GM23338 (cell line): ENCODE measurements around the gene KANK4.

Experiments used
- CREB1 ChIP-seq: fragments of 250-450 bp; sonication (Bioruptor Pico); IDR thresholded peaks from 2 replicates; pipeline ENCODE4 v1.5.0; 2020; ENCODE audit warnings: low read depth, mild to moderate bottlenecking, moderate library complexity
- ETS1 ChIP-seq: IDR thresholded peaks from 2 replicates; pipeline ENCODE4 v1.6.1; 2016; ENCODE audit warnings: antibody characterized with exemption
- EZH2 ChIP-seq: fragments of 200-600 bp; sonication (generic); IDR thresholded peaks from one replicate; pipeline ENCODE4 v1.8.0; 2017; ENCODE audit warnings: antibody characterized with exemption, mild to moderate bottlenecking, low read depth; ENCODE audit not compliant: unreplicated experiment
- EZH2phosphoT487 ChIP-seq: fragments of 200-600 bp; sonication (generic); IDR thresholded peaks from one replicate; pipeline ENCODE4 v1.8.1; 2018; ENCODE audit warnings: antibody characterized with exemption; ENCODE audit not compliant: unreplicated experiment
- JUNB ChIP-seq: IDR thresholded peaks from one replicate; pipeline ENCODE4 v1.6.1; 2016; ENCODE audit warnings: antibody characterized with exemption; ENCODE audit not compliant: unreplicated experiment
- NANOG ChIP-seq: IDR thresholded peaks from 2 replicates; pipeline ENCODE4 v1.6.1; 2016; ENCODE audit warnings: antibody characterized with exemption, borderline replicate concordance
- POLR2AphosphoS5 ChIP-seq: IDR thresholded peaks from 2 replicates; pipeline ENCODE4 v1.6.1; 2016; ENCODE audit warnings: antibody characterized with exemption, low read depth
- STAT1 ChIP-seq: IDR thresholded peaks from one replicate; pipeline ENCODE4 v1.6.1; 2016; ENCODE audit warnings: antibody characterized with exemption; ENCODE audit not compliant: unreplicated experiment
- ZNF114 ChIP-seq: fragments of 250-450 bp; sonication (Bioruptor Pico); IDR thresholded peaks from 2 replicates; pipeline ENCODE4 v1.5.0; 2020; ENCODE audit warnings: mild to moderate bottlenecking, moderate library complexity
- ZNF331 ChIP-seq: fragments of 250-450 bp; sonication (Bioruptor Pico); IDR thresholded peaks from 2 replicates; pipeline ENCODE4 v1.5.0; 2020; ENCODE audit warnings: low read depth, mild to moderate bottlenecking, moderate library complexity
- ZNF462 ChIP-seq: fragments of 250-450 bp; sonication (Bioruptor Pico); IDR thresholded peaks from 2 replicates; pipeline ENCODE4 v1.5.0; 2020; ENCODE audit warnings: mild to moderate bottlenecking, moderate library complexity
- TF ChIP-seq, protein P1 (sequence below): IDR thresholded peaks from one replicate; pipeline ENCODE4 v1.6.1; 2018; ENCODE audit warnings: antibody characterized with exemption; ENCODE audit not compliant: unreplicated experiment
- TF ChIP-seq, protein P2 (sequence below), 2 experiments: fragments of 200-600 bp in 1 of 2; sonication (generic) in 1 of 2; conservative IDR thresholded peaks; 2 replicates each; pipeline versions ENCODE4 v1.5.1 to v1.6.1; 2016 to 2017; ENCODE audit warnings: antibody characterized with exemption in 2 of 2, low read depth in 2 of 2, mild to moderate bottlenecking in 2 of 2, moderate library complexity in 1 of 2

DNA sequence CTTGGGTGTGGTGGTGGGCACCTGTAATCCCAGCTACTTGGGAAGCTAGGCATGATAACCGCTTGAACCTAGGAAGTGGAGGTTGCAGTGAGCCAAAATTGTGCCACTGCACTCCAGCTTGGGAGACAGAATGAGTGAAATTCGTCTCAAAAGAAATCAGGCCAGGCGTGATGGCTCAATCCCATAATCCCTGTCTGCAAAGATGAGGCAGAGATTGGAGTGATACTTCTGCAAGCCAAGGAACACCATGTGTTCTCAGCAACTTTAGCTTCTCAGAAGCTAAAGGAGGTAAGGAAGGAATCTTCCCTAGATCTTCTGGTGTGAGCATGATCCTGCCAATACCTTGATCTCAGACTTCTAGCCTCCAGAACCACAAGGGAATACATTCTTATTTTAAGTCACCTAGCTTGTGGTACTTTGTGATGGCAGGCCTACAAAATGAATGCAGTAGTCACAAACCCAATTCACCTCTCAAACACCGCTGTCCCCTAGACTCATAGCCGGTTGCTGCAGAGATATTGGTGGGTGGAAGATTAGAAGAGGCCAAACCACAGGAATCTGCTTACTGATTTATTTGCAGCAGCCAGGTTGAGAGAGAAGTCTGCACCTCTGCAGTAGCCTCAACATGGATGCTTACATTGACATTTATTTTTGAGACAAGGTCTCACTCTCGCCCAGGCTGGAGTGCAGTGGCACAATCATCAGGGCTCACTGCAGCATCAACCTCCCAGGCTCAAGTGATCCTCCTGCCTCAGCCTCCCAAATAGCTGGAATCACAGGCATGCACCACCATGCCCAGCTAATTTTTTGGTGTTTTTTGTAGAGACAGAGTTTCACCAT is 105.9 kb downstream of the KANK4 start:
- TF ChIP-seq, protein P1, sequence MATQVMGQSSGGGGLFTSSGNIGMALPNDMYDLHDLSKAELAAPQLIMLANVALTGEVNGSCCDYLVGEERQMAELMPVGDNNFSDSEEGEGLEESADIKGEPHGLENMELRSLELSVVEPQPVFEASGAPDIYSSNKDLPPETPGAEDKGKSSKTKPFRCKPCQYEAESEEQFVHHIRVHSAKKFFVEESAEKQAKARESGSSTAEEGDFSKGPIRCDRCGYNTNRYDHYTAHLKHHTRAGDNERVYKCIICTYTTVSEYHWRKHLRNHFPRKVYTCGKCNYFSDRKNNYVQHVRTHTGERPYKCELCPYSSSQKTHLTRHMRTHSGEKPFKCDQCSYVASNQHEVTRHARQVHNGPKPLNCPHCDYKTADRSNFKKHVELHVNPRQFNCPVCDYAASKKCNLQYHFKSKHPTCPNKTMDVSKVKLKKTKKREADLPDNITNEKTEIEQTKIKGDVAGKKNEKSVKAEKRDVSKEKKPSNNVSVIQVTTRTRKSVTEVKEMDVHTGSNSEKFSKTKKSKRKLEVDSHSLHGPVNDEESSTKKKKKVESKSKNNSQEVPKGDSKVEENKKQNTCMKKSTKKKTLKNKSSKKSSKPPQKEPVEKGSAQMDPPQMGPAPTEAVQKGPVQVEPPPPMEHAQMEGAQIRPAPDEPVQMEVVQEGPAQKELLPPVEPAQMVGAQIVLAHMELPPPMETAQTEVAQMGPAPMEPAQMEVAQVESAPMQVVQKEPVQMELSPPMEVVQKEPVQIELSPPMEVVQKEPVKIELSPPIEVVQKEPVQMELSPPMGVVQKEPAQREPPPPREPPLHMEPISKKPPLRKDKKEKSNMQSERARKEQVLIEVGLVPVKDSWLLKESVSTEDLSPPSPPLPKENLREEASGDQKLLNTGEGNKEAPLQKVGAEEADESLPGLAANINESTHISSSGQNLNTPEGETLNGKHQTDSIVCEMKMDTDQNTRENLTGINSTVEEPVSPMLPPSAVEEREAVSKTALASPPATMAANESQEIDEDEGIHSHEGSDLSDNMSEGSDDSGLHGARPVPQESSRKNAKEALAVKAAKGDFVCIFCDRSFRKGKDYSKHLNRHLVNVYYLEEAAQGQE = no peak
- TF ChIP-seq EZH2 = no peak
- no peak for TF ChIP-seq CREB1 (CRISPR knock-in tag)
- TF ChIP-seq, protein P2, sequence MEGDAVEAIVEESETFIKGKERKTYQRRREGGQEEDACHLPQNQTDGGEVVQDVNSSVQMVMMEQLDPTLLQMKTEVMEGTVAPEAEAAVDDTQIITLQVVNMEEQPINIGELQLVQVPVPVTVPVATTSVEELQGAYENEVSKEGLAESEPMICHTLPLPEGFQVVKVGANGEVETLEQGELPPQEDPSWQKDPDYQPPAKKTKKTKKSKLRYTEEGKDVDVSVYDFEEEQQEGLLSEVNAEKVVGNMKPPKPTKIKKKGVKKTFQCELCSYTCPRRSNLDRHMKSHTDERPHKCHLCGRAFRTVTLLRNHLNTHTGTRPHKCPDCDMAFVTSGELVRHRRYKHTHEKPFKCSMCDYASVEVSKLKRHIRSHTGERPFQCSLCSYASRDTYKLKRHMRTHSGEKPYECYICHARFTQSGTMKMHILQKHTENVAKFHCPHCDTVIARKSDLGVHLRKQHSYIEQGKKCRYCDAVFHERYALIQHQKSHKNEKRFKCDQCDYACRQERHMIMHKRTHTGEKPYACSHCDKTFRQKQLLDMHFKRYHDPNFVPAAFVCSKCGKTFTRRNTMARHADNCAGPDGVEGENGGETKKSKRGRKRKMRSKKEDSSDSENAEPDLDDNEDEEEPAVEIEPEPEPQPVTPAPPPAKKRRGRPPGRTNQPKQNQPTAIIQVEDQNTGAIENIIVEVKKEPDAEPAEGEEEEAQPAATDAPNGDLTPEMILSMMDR (conservative IDR thresholded peaks at IDR 0.05; ENCODE audit: low read depth in 2 of 2) = no peak
- peak; percentile 79 for TF ChIP-seq POLR2AphosphoS5
- no peak for TF ChIP-seq JUNB
- TF ChIP-seq STAT1 = peak; percentile 54
- TF ChIP-seq EZH2phosphoT487 = no peak
- TF ChIP-seq ZNF114 (CRISPR knock-in tag) = no peak
- TF ChIP-seq ZNF331 (CRISPR knock-in tag) = no peak
- no peak for TF ChIP-seq ETS1
- TF ChIP-seq NANOG = peak; percentile 19; the same call in 1 of the 2 replicates
- TF ChIP-seq ZNF462 (CRISPR knock-in tag) = peak; percentile 67
